HG02642 (cell line): ENCODE measurements around the gene SPDYE11.
"Not testable (repeated sequence)": the region's sequence is repeated elsewhere in the genome, so short reads cannot be mapped to it uniquely, and the experiment has no call there.

ENCODE experiments used
- ATAC-seq: cut with Tn5 transposase; IDR thresholded peaks from one replicate; pipeline ENCODE4 v1.9.1; 2021; ENCODE audit warnings: mild to moderate bottlenecking; ENCODE audit not compliant: unreplicated experiment, poor library complexity

The SPDYE11 gene, protein sequence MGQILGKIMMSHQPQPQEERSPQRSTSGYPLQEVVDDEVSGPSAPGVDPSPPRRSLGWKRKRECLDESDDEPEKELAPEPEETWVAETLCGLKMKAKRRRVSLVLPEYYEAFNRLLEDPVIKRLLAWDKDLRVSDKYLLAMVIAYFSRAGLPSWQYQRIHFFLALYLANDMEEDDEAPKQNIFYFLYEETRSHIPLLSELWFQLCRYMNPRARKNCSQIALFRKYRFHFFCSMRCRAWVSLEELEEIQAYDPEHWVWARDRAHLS

GRCh38 chr7:73057811-73058210, at the start of gene SPDYE11:
Gene SPDYE11, minus strand, starts transcription at chr7:73057911. Its CDS starts 1,800 bp downstream, at chr7:73056111.
- not testable (repeated sequence) for ATAC-seq

DNA sequence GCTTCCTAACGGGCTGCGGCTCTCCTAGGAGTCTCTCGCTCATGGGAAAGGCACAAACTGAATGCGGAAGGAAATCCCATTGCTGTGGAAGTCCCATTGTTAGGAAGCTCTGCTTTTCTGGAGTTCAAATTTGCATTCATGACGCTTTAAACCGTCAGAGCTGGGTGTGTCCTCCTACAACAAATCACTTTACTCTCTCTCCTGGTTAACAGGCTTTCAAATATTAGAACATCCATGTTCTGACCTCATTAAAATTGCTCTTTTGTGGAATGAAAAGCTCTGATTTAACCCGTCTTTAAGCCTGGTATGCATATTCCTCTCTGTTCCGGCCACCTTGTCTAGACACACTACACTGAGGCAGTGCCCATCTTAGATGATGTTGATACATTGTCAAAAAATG, 28.2 kb upstream of the SPDYE11 start, which contains the start of gene SPDYE9:
Gene SPDYE9 (minus strand): TSS at position 101 of the 400 bp plus-strand sequence. CDS start 1,800 bp downstream, outside the sequence.
- not testable (repeated sequence) for ATAC-seq

GRCh38 chr7:73029666-73030065, 28.0 kb downstream of the SPDYE11 start, which contains the start of gene SPDYE8:
Gene SPDYE8, minus strand, starts transcription at chr7:73029766. Its CDS starts 1,800 bp downstream, at chr7:73027966.
- ATAC-seq, result not testable (repeated sequence)

- not testable (repeated sequence) for ATAC-seq
Observed at GRCh38 chr7:73006491-73006890, 51.2 kb downstream of the SPDYE11 start.

- ATAC-seq, result peak; percentile 84
Observed at GRCh38 chr7:73005693-73006447, 51.8 kb downstream of the SPDYE11 start.

GRCh38 chr7:73005356-73005692, 52.4 kb downstream of the SPDYE11 start:
- peak; percentile 91 for ATAC-seq

- not testable (repeated sequence) for ATAC-seq
Observed at GRCh38 chr7:72997887-72998468, 59.7 kb downstream of the SPDYE11 start.
